HG03439 (cell line): ENCODE measurements around the gene TEX35.
A peak's percentile ranks its signal among the peaks of the same experiment; 100 is the strongest.
"Not testable (repeated sequence)": the region's sequence is repeated elsewhere in the genome, so short reads cannot be mapped to it uniquely, and the experiment has no call there.

Source experiments
- ATAC-seq: cut with Tn5 transposase; IDR thresholded peaks from one replicate; pipeline ENCODE4 v1.9.1; 2021; ENCODE audit warnings: mild to moderate bottlenecking, moderate library complexity; ENCODE audit not compliant: unreplicated experiment

The TEX35 gene

DNA sequence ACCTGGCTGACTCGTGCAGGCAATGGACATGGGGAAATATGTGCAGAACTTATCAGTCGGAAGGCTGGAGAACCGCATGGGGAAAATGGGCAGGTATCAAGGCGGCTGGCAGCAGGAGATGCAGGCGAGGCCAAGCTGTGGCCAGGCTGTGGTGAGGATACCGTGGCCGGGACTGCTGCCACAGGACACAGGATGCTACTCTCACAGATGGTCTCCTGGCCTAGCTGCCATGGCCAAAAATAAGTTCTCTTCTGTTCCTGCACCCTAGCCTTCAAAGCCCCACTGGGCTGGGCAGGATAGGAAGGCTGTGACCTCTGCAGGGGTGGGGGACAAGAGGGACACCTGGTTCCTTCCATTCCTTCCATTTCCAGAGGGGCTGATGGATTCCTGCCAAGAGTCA is 26.4 kb downstream of the TEX35 start:
- no peak for ATAC-seq

DNA sequence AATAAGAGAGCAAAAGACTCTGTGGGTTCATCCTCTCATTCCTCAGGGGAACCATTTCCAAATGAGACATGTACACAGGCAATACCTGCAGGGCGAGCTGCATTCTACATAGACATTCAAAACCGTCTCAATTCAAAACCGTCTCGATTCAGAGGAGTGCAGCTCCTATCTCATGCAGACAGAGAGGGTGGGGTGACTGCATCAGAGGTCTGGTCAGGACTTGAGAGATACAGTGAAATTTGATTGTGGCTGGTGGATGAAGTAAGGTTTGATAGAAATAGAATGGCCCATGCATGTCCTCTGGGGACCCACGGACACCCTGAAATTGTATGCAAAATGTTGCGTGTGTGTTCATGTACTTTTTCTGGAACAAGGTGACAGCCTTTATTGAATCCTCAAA is 27.3 kb downstream of the TEX35 start:
- no peak for ATAC-seq

DNA sequence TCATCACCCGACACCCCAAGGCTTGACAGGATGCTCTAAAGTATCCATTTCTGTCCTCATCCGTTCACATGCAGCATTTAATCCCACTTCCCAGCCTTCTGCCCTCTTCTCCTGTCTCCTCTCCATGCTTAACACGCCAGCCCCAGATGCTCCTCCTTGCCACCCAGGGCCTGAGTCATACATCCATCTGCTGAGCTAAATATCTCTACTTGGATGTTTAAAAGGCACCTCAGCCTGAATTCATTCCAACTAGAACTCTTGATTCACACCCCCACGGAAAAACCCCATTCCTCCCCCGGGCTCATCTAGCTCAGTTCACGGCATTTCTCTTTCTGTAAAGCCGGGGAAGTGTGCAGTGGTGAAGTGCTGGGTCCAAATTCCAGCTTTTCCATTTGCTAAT is 27.7 kb downstream of the TEX35 start:
- ATAC-seq = no peak

DNA sequence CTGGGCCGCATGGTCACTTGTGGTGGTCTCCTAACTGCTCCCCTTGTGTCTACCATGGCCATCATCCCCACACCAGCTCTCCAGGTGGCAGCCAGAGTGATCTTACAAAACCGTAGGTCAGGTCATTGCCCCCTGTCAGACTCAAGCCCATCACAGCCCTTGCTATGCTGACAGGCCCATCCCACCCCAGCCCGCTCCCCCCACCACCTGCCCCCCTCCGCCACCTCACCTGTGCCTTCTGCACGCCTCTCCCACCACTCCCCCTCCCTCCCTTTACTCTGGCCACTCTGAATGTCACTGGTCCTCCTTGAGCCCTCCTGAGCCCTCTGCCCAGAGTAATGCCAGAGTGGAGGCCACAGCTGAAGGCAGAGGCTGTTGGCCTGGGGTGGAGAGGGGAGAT is 28.5 kb downstream of the TEX35 start:
- ATAC-seq = no peak

DNA sequence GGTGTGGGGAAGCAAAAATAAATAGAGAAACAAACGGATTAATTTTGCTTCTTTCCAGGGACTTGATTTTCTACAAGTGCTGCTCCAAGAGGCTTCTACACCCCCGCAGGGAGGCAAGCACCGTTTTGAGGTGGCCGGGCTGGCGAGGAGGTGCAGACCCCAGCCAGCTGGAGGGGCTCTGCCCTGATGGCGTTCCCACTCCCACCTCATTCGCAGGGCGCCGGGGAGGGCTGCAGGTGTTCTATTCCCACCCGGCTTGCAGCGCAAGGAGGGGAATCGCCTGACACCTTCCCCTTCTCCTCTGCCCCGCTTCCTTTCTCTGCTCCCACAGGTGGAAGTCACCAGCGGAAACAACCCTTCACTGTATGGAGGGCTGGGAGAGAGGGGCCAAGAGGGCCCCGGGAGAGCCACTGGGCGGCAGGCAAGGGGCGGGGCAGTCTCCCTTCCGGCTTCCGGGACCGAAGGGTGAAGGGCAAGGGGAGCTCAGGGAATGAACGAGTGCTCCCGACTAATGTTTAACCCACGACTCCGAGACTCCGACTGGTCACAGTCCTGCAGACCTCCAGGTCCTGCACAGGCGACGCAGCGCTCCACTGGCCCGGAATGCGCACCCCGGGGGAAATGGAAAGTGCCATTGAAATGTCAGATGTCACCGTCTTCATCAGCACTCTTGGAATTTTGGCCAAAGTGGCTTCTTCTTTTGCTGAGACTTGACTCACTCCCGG is 29.1 kb downstream of the TEX35 start:
- peak; percentile 42 for ATAC-seq

DNA sequence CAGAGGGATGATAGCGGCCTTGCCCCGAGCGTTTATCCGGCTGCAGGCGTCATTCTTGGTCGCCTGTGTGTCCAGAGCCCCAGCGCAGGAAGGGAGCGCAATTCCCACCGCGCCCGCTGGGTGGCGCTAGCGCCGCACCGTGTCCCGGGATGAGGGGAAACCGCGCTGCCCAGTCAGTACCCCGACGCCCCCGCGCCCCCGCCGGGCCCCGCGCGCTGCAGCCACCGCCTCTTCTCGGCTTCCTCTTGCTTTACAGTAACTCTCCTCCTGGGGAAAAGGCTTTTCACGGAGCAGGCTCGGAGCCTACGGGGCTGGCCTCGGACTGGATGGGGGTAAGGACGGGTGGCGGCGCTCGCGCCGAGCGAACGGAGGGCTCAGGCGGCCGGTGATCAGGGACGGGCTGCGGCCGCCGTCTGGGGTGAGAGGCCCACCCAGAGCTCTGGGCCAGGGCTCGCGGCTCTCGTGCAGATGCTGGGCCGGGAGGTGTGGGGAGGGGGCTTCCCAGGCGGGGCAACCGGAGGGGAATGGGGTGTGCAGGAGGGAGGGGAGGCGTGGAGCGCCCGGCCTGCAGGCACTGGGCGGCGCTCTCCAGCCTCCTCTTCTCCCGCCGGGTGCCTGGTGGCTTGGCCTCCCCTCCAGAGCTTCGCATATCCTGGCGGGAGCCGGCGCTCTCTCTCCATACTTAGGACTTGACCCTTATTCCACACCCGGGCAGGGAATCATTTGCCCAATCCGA is 29.8 kb downstream of the TEX35 start:
- peak; percentile 83 for ATAC-seq

DNA sequence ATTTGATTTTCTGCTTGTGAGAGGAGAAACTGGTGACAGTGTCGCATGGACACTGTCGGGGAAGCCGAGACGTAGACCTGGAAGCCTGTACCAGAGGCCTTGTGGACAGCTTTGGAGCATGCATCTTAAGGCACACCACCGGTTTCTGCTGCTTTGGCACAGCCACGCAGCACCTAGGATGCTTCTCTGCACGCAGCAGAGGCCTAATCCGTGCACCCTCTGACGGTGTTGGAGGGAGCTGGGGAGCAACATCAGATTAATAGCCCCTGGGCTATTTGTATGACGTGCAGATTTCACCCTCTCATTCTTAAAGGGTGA is 30.3 kb downstream of the TEX35 start:
- ATAC-seq = peak; percentile 50

DNA sequence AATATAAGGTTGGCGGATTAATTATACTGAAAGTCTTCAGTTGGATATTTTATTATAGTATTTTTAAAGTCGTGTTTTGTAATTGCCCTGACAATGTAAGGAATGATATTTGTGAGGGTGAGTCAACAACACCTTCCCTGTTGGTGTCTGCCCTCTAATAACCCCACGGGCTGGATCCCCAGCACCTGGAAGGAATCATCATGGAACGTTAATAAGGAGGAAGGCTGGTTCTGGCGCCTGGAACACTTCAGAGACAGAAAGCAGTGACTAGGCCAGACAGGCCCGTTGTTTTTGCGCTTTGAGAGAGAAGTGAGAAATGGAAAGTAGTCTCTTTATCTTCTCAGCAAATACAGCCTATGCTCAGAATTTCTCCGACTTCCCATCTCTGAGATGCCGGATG is 31.6 kb downstream of the TEX35 start:
- no peak for ATAC-seq

DNA sequence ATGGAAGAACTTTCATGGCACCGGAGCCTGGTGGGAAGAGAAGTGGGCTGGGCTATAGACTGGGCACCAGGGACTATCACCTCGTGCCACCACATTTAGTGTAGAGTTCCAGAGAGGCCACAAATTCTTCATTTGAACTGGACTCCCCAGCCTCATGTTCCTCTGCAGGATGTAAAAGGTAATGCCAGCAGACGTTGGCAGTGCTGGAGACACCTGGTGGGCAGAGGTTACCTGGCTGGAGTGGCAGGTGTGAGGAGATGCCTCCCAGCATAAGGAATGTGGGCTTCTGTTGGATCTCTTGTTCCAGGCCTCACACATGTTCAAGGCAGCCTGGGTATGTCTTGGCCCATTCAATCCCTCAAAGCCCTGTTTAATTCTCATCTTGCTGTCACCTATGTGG is 35.2 kb downstream of the TEX35 start:
- no peak for ATAC-seq

DNA sequence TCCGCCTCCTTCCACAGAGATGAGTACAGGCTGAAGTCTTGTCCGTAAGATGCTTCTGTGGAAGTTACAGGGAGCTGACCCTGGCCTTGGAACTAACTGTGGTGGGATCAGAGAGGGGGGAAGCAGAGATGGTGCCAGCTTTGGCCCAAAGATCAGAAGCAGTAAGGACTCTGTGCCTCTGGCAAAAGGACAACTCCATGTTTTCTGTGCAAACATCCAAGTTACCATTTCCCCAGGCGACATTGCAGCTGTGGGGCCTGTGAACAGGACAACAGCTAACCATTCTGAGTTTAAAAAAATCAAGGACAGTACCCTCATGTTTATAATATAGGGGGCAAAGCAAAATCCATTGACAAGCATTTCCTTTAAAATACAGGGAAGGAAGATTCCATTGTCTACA is 38.4 kb downstream of the TEX35 start:
- ATAC-seq = no peak

DNA sequence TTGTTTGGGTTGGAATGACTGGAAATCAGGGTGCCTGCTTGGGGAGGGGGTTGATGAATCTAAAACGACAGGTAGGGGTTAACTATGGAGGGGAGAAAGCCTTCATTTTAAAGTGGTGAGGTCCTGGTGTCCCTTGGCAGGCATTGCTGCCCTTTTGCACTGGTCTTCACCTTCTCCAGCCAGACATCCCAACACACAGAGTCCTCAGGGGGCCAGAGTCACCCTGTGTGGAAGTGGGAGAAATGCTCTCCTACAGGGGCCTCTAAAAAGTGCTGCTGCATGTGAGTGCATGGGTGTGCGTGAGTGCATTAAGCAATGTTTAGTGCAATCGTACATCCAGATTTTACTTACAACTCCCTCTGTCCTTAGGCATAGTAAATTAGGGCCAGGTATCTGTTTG is 39.0 kb downstream of the TEX35 start:
- no peak for ATAC-seq

DNA sequence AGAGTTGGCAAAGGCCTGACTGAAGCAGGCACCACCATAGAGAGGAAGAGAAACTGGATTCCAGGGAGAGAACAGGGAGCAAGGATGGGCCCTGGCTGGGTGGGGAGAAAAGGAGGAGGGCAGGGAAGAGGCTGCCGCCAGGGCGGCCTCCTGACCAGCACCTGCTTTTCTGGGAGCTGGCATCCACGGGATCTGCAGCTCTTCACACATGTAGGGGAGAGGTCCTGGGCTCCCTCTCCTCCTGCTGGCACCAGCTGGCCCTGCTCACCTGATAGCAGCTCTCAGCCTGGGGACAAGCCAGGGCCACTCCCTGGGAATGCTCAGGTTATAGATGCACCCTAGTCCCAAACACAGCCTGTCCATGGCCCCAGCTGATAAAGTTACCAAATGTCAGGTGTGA is 39.9 kb downstream of the TEX35 start:
- no peak for ATAC-seq

DNA sequence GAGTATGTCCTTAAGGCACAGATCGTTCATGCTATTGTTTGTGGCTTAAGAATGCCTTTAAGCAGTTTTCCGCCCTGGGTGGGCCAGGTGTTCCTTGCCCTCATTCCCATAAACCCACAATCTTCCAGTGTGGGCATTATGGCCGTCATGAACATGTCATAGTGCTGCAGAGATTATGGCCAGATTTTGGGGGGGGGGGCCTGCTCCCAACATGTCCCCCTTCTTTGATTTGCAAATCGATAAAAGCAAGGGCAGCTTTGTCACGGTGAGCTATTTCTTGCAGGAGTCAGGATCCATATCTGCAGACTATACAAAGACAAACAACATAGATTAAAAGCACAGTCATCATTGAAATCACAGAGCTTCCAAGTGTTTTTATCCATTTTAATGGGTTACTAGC is 41.4 kb downstream of the TEX35 start:
- not testable (repeated sequence) for ATAC-seq

DNA sequence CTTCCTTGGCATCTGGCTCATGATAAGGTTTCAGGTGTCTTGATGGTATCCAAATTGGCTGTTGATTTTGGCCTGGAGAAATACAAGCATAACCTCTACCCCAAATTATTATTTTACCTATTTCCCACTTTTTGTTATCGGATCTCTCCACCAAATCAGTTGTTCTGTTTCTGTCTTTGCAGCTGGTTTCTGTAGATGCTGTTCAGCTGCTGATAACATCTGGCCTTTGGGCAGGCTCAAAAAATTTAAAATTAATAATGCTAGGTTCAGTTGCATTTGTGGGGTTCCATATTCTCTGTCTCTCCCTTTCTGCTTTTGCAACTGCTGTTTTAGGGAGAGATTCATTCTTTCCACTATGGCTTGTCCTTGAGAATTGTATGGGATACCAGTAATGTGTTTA is 42.7 kb downstream of the TEX35 start:
- not testable (repeated sequence) for ATAC-seq

DNA sequence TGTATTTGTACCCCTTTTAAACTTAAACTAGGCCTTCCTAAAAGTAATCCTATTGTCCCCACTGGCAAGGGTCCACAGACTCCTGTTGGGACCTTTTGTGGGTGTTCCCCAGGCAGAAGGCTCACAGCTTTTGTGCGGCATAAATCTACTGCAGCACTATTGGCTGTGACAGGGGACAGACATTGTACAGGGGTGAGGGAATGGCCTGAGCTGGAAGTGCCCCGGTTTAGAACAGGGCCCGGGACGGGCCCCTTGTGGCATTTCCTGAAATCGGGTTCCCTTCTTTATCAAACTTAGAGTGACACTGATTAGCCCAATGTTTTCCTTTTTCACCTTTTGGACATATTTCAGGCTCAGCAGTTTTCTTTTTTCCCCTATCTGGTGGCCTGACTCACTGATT is 45.9 kb downstream of the TEX35 start:
- ATAC-seq = not testable (repeated sequence)

DNA sequence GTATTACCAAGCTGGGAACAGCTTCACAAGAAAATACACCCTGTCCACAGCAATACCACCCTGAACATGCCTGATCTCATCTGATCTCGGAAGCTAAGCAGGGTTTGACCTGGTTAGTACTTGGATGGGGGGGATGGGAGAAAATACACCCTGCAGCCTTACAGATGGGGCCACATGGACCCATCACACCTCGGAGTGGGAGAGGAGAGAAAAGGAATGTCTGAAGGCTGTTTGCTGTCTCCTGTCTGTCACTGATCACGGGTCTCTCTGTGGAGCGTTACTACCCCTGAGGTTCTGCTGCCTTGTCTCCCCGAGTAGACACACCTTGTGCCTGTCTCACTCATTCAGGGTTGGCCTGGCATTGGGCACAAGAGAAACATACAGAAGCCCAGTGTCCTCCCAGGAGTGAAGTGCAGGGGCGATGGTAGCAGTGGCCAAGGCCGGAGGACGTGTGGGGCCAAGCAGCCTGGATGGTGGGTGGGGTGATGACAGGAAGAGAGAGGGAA is 48.0 kb downstream of the TEX35 start:
- ATAC-seq = no peak

DNA sequence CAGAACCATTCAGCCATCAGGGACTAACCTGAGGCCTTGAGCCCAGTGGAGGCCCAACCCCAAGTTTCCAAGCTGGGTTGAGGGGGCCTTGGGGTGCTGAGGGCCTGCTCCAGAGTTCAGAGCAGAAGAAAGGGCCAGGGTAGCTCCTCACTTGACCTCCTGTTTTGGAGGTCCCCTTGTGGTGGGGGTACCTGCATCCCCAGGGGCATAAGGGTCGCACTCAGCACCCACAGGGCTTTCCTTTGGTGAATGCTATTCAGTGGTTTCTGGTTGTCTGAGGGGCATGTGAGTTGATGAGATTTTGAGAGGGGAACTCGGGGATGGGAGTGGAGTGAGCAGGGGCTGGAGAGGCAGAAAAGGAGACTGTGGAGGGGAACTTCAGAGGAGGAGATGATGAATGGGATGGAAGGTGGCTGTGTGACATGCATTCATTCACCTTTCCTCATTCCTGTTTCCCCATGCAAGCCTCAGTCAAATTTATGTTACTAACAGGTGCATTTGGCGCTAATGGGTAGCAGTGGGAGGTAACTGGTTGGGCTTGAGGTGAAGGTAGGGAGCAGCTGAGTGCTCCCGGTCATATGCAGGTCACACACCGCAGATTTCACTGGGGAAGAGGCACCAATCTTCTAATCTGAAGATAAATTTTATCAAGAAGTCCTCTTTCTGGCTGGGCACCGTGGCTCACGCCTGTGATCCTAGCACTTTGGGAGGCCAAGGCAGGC is 50.4 kb downstream of the TEX35 start:
- ATAC-seq = no peak

DNA sequence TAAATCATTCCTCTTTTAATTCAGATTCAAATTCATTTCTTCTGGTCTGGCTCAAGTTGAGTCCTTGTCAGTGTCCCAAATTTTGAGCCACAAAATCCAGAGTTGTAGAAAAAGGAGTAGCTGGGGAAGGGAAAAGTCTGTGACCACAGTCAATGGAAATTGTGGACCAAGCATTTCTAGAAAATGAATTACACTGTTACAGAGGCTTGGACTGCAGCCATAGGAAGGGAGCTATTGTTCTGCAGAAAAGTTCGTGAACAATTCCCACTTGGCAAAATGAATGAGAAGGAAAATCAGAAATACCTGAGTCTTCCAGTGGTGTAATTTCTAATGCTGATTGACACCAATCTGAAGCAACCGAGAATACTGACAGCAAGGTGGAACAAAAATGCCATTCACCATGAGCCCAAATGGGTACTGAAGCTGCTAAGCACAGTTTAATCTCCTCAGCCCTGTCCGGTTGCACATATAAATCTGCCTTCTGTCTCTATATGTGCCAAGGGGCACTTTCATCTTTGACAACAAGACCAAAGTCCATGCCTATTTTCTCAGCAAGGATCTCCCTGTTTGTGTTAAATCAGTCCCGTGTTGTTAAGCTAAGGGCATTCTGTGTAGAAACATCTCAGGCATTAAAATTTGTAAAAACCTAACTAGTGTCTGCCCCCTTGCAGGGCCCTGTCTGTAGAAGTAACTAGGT is 51.3 kb downstream of the TEX35 start:
- ATAC-seq = no peak

DNA sequence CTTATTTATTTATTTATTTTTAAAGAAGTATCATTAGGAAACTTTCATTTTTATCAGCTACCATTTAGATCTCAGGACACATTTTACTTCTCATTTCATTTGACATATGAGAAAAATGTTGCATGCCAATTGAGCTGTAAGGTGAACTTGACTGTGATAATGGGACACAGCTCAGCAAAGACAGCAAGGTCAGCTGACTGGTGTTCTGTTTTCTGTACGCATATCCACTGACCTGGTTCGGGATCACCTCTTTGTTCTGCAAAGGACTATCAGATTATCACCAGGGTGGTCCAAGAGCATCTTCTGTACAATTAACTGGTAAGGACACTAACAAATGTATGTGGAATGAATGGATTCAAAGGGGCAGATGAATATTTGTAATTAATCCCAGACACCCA is 51.9 kb downstream of the TEX35 start:
- ATAC-seq = no peak

DNA sequence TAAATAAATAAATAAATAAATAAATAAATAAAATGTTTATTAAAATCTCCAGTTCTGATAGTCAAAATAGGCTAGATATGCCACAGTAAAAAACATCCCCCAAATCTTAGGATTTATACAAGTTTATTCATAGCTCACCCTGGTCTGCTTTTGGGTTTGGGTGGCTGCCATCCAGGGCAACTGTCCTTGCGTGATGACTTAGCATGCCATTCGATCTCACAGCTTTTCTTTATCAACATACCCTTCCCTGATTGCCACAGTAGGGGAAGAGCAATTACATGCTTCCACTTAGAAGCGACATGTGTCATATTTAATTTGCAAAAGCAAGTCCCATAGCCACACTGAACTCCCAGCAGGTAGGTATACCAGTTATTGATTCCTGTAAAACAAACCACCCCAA is 52.7 kb downstream of the TEX35 start:
- ATAC-seq = no peak

DNA sequence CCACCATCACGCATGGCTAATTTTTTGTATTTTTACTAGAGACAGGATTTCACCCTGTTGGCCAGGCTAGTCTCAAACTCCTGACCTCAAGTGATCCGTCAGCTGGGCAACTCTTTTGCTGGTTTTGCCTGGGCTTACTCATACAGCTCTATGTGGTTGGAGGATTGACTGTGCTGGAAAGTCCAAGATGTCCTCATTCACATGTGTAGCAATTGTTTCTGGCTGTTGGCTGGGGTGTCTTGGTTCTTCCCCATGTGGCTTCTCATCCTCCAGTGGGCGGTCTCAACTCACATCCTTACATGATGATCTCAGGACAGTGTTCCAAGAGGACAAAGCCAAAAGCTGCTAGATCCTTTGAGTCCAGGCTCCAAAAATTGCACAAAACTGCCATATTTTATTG is 53.3 kb downstream of the TEX35 start:
- peak; percentile 80 for ATAC-seq
